H1 (cell line): ENCODE measurements around the gene NEO1. TPM values are rescaled to one million over a fixed set of nuclear protein-coding genes. Genes with fewer than 3 reads are reported as not detected.

Experiments used
- CTCF ChIA-PET: fragments of 300-600 bp; sonication (Branson Sonifier 250); formaldehyde crosslinking; loops from one replicate; lab custom pipeline; 2021; ENCODE audit not compliant: partially characterized antibody; lab: Charles Lee
- POLR2A ChIA-PET: fragments of 300-600 bp; sonication (Branson Sonifier 250); formaldehyde crosslinking; loops from one replicate; lab custom pipeline; 2021; ENCODE audit warnings: inconsistent platforms; ENCODE audit not compliant: partially characterized antibody; lab: Charles Lee
- DNase-seq, 2 experiments: peaks; one replicate each; pipeline versions ENCODE4 v3.0.0 to v3.0.0-alpha.2; 2010 to 2022; ENCODE audit warnings: low spot score in 2 of 2, low read depth in 1 of 2, mixed read lengths in 1 of 2
- FAIRE-seq: peaks from 2 replicates; lab custom pipeline; 2011; peaks lifted over from hg19 to GRCh38; lab: Jason Lieb, UNC
- H2AFZ ChIP-seq: 2 replicates; pipeline ENCODE4 v1.8.1; 2012; ENCODE audit warnings: low read length, inconsistent platforms
- H2AK5ac ChIP-seq: 2 replicates; pipeline ENCODE4 v1.6.1; 2013; ENCODE audit warnings: low read depth, low read length
- H2BK120ac ChIP-seq: replicated peaks from 2 replicates; pipeline ENCODE3; 2013; ENCODE audit warnings: low read depth, low read length, inconsistent platforms
- H2BK12ac ChIP-seq: 2 replicates; pipeline ENCODE4 v1.6.1; 2013; ENCODE audit warnings: low read depth, low read length
- H2BK15ac ChIP-seq: 2 replicates; pipeline ENCODE4 v1.6.1; 2013; ENCODE audit warnings: low read length
- H2BK20ac ChIP-seq: 2 replicates; pipeline ENCODE4 v1.6.1; 2013; ENCODE audit warnings: low read length
- H2BK5ac ChIP-seq: 2 replicates; pipeline ENCODE4 v1.6.1; 2013; ENCODE audit warnings: low read depth, low read length
- H3K14ac ChIP-seq: 2 replicates; pipeline ENCODE4 v1.6.1; 2013; ENCODE audit warnings: inconsistent platforms; ENCODE audit not compliant: insufficient read length
- H3K18ac ChIP-seq: 2 replicates; pipeline ENCODE4 v1.6.1; 2013; ENCODE audit warnings: low read length; ENCODE audit errors: extremely low read depth
- H3K23ac ChIP-seq: 2 replicates; pipeline ENCODE4 v1.6.1; 2013; ENCODE audit warnings: inconsistent platforms; ENCODE audit not compliant: insufficient read length
- H3K23me2 ChIP-seq: 2 replicates; pipeline ENCODE4 v1.6.1; 2013; ENCODE audit warnings: low read depth, low read length
- H3K27ac ChIP-seq: 2 replicates; pipeline ENCODE4 v1.6.1; 2011; ENCODE audit warnings: low read depth, low read length, inconsistent platforms
- H3K27me3 ChIP-seq, 4 experiments: replicated peaks in 1 of 4; 1 replicate in 1 of 4; 2 replicates in 3 of 4; pipeline versions ENCODE4 v1.6.1 to v1.8.1; 2011 to 2013; ENCODE audit warnings: low read length in 3 of 4, mild to moderate bottlenecking in 3 of 4, inconsistent platforms in 2 of 4, mixed read lengths in 2 of 4, moderate library complexity in 1 of 4; ENCODE audit not compliant: control insufficient read depth in 3 of 4, insufficient read depth in 3 of 4; ENCODE audit errors: extremely low read depth in 1 of 4
- H3K36me3 ChIP-seq, 4 experiments: 2 replicates each; pipeline versions ENCODE4 v1.6.1 to v1.8.1; 2011 to 2013; ENCODE audit warnings: mild to moderate bottlenecking in 4 of 4, low read length in 3 of 4, moderate library complexity in 2 of 4, control low read depth in 1 of 4, inconsistent platforms in 1 of 4; ENCODE audit not compliant: insufficient read depth in 4 of 4, control insufficient read depth in 2 of 4
- H3K4ac ChIP-seq: replicated peaks from 2 replicates; pipeline ENCODE3; 2013; ENCODE audit warnings: low read length, low read depth, mixed read lengths, inconsistent platforms; ENCODE audit not compliant: insufficient read length
- H3K4me1 ChIP-seq, 4 experiments: replicated peaks in 1 of 4; 1 replicate in 1 of 4; 2 replicates in 3 of 4; pipeline versions ENCODE4 v1.6.1 to v1.8.1; 2011 to 2013; ENCODE audit warnings: low read length in 3 of 4, inconsistent platforms in 2 of 4, mixed read lengths in 1 of 4; ENCODE audit not compliant: insufficient read depth in 4 of 4, control insufficient read depth in 3 of 4
- H3K4me2 ChIP-seq, 2 experiments: 2 replicates each; pipeline versions ENCODE4 v1.6.1 to v1.8.1; 2011 to 2013; ENCODE audit warnings: low read depth in 2 of 2, low read length in 2 of 2, control low read depth in 1 of 2, inconsistent platforms in 1 of 2, mild to moderate bottlenecking in 1 of 2; ENCODE audit not compliant: insufficient read depth in 1 of 2
- H3K4me3 ChIP-seq, 4 experiments: fragments of 200-600, 300-600 bp in 1 of 4; sonication (generic), shearing (Covaris generic), sonication (Bioruptor Twin) in 1 of 4; 2 replicates each; pipeline versions ENCODE4 v1.5.1 to v1.8.1; 2011 to 2016; ENCODE audit warnings: low read length in 4 of 4, low read depth in 3 of 4, control low read depth in 2 of 4, inconsistent platforms in 2 of 4, mild to moderate bottlenecking in 2 of 4, mixed read lengths in 1 of 4, moderate library complexity in 1 of 4; ENCODE audit not compliant: insufficient read depth in 2 of 4; ENCODE audit errors: extremely low read depth in 1 of 4
- H3K56ac ChIP-seq: replicated peaks from 2 replicates; pipeline ENCODE3; 2013; ENCODE audit warnings: low read depth, mild to moderate bottlenecking, mixed read lengths, low read length, inconsistent platforms; ENCODE audit not compliant: insufficient read length
- H3K79me1 ChIP-seq: 2 replicates; pipeline ENCODE4 v1.6.1; 2013; ENCODE audit warnings: low read depth, low read length, control low read depth
- H3K79me2 ChIP-seq, 2 experiments: 2 replicates each; pipeline versions ENCODE4 v1.6.1 to v1.8.1; 2012 to 2013; ENCODE audit warnings: low read length in 2 of 2, mild to moderate bottlenecking in 2 of 2, inconsistent platforms in 1 of 2; ENCODE audit not compliant: insufficient read depth in 2 of 2, control insufficient read depth in 1 of 2
- H3K9ac ChIP-seq, 4 experiments: replicated peaks in 1 of 4; 1 replicate in 1 of 4; 2 replicates in 3 of 4; pipeline versions ENCODE4 v1.6.1 to v1.8.1; 2011 to 2013; ENCODE audit warnings: low read depth in 3 of 4, low read length in 3 of 4, control low read depth in 2 of 4, mild to moderate bottlenecking in 2 of 4, moderate library complexity in 2 of 4, inconsistent platforms in 1 of 4; ENCODE audit errors: extremely low read depth in 1 of 4
- H3K9me3 ChIP-seq, 2 experiments: 2 replicates each; pipeline versions ENCODE4 v1.6.1 to v1.8.1; 2012 to 2013; ENCODE audit warnings: mild to moderate bottlenecking in 2 of 2, moderate library complexity in 2 of 2, control low read depth in 1 of 2, inconsistent platforms in 1 of 2, low read depth in 1 of 2, low read length in 1 of 2, mixed read lengths in 1 of 2; ENCODE audit not compliant: insufficient read depth in 2 of 2
- H4K20me1 ChIP-seq, 2 experiments: replicated peaks in 1 of 2; 2 replicates each; pipeline versions ENCODE3 to v1.8.1; 2011 to 2013; ENCODE audit warnings: inconsistent platforms in 2 of 2, low read length in 2 of 2, mild to moderate bottlenecking in 1 of 2; ENCODE audit not compliant: insufficient read depth in 2 of 2, control insufficient read depth in 1 of 2
- H4K5ac ChIP-seq: 2 replicates; pipeline ENCODE4 v1.6.1; 2013; ENCODE audit warnings: low read length, low read depth, mixed read lengths, inconsistent platforms; ENCODE audit not compliant: insufficient read length
- H4K8ac ChIP-seq: 2 replicates; pipeline ENCODE4 v1.8.0; 2013; ENCODE audit warnings: mild to moderate bottlenecking, moderate library complexity, low read length, inconsistent platforms; ENCODE audit not compliant: insufficient read depth; ENCODE audit errors: extremely low read depth
- H4K91ac ChIP-seq: replicated peaks from 2 replicates; pipeline ENCODE3; 2013; ENCODE audit warnings: low read length, mixed read lengths, inconsistent platforms; ENCODE audit not compliant: insufficient read length
- EZH2 ChIP-seq: fragments of 200-600 bp; sonication (generic); IDR thresholded peaks from 2 replicates; pipeline ENCODE4 v1.7.1; 2012; ENCODE audit warnings: low read depth, mild to moderate bottlenecking, moderate library complexity, low read length, inconsistent platforms; ENCODE audit not compliant: severe bottlenecking
- NRF1 ChIP-seq: IDR thresholded peaks from 2 replicates; pipeline ENCODE4 v1.6.1; 2011; ENCODE audit warnings: mild to moderate bottlenecking, low read depth, low read length, improper control_type of control experiment
- RFX5 ChIP-seq: IDR thresholded peaks from 2 replicates; pipeline ENCODE4 v1.6.1; 2011; ENCODE audit warnings: low read depth, low read length, improper control_type of control experiment, borderline replicate concordance
- ZNF274 ChIP-seq: IDR thresholded peaks from 2 replicates; pipeline ENCODE4 v1.7.0; 2012; ENCODE audit warnings: low read length, borderline replicate concordance; ENCODE audit errors: extremely low read depth
- WGBS, 2 experiments: shearing (Covaris generic) in 1 of 2; methylation state at CpG; one replicate each; pipeline versions ENCODE4 v1.1.6 to v1.1.7; 2013 to 2015; ENCODE audit warnings: low lambda C conversion rate in 2 of 2, mixed read lengths in 2 of 2, inconsistent platforms in 1 of 2, low coverage in 1 of 2, missing lambda C conversion rate in 1 of 2; ENCODE audit not compliant: insufficient replicate concordance in 2 of 2, insufficient coverage in 1 of 2, insufficient read length in 1 of 2; ENCODE audit errors: extremely low coverage in 1 of 2, missing lambda C conversion rate in 1 of 2; 5-methylcytosine and 5-hydroxymethylcytosine counted together
- polyA plus RNA-seq, 7 experiments: library from polyadenylated mRNA; depleted of rRNA in 3 of 7; stranded (reverse) in 5 of 7; unstranded in 2 of 7; fragments of >200 nt in 5 of 7; fragments of 200-250 nt in 2 of 7; gene quantifications; 1 replicate in 5 of 7; 2 replicates in 1 of 7; 4 replicates in 1 of 7; pipeline versions ENCODE4 v1.2.1 to v1.2.3, GENCODE V29; 2011 to 2013; ENCODE audit warnings: missing spikeins in 2 of 7, mixed read lengths in 2 of 7
- total RNA-seq: library from RNA; stranded (reverse); fragmentation: NEBNext Ultra II Directional; extraction: Animal tissue kit (Norgen Biotek cat#: 25700); gene quantifications from 2 replicates; pipeline ENCODE4 v1.2.1, GENCODE V29; 2021

The NEO1 gene
- total and polyA plus RNA-seq, 2 of the 8 experiments (the other 6 are each of a cell fraction or from before 2014, with no cell fraction given), result 36.0 to 51.0 TPM

GRCh38 chr15:73328149-73328820, 276.0 kb downstream of the NEO1 start:
- Histone ChIP-seq H3K23me2 (no peaks in the 10 kb centered on the region), H3K4me2 (no peak overlapping the region)
- no peak for FAIRE-seq

More at GRCh38 chr15:73328149-73328820, 276.0 kb downstream of the NEO1 start:
- H4K91ac ChIP-seq, result no peak overlapping the region
- ChIA-PET POLR2A (no interaction called here), CTCF (interaction anchor here (0.7 kb wide), 1 partner anchor 136 kb away, joined by 3 read pairs; no protein-coding TSS in a partner anchor)
- H2BK20ac ChIP-seq, result no peak overlapping the region
- H4K8ac ChIP-seq, result no peak overlapping the region; the same call in 1 of the 2 replicates
- H3K23ac ChIP-seq, result no peak overlapping the region
- peaks cover 2 to 21% (median 7%) of the 10 kb centered on the region in 4 experiments; a peak in 6 of 8 replicates for H3K36me3 ChIP-seq
- H3K14ac ChIP-seq, result no peak overlapping the region
- no peaks in the 10 kb centered on the region for H3K27me3 ChIP-seq
- no peak overlapping the region for H2AFZ ChIP-seq
- no peaks in the 10 kb centered on the region; the same call in 1 of the 2 replicates for H3K79me1 ChIP-seq
- no peak overlapping the region for H4K5ac ChIP-seq
- H3K4ac ChIP-seq, result no peak overlapping the region
- H2BK5ac ChIP-seq, result no peak overlapping the region
- peaks cover 0 to 8% (median 3%) of the 10 kb centered on the region in 4 experiments; a peak in 2 of 7 replicates for H3K4me1 ChIP-seq
- 92% methylated on average over 12 of the region's 12 CpGs; no CpG with 5 or more reads in 1 of the 2 experiments for WGBS, 2 experiments
- no peak overlapping the region for H2BK120ac ChIP-seq
- TF ChIP-seq ZNF274 (no peak), EZH2 (no peak), RFX5 (no peak), NRF1 (no peak)
- DNase-seq, result no peak
- H3K9me3 ChIP-seq, result no peaks in the 10 kb centered on the region
- H2BK15ac ChIP-seq, result no peak overlapping the region
- H3K56ac ChIP-seq, result no peak overlapping the region
- H4K20me1 ChIP-seq, result peaks cover 0 to 8% of the 10 kb centered on the region in 2 experiments
- H3K18ac ChIP-seq, result no peak overlapping the region
- H3K9ac ChIP-seq, result no peak overlapping the region
- no peak overlapping the region for H2AK5ac ChIP-seq
- no peak overlapping the region for H3K27ac ChIP-seq
- no peak overlapping the region for H3K4me3 ChIP-seq
- no peaks in the 10 kb centered on the region for H3K79me2 ChIP-seq
- H2BK12ac ChIP-seq, result no peak overlapping the region
